CD14-positive monocyte (primary cell): ENCODE data around the gene ARFGAP2. TPM values are rescaled to one million over a fixed set of nuclear protein-coding genes. Genes with fewer than 3 reads are reported as not detected.

Source experiments
- DNase-seq, 3 donors: peaks; one replicate each; pipeline ENCODE4 v3.0.0-alpha.2; 2011 to 2022
- H2AFZ ChIP-seq: 2 replicates; pipeline ENCODE4 v1.6.0; 2012; ENCODE audit warnings: mild to moderate bottlenecking, low read depth, low read length, inconsistent platforms; ENCODE audit not compliant: insufficient read depth, poor library complexity, severe bottlenecking
- H3K27ac ChIP-seq, 2 donors: 1 replicate in 1 of 2; 2 replicates in 1 of 2; pipeline ENCODE4 v1.5.1; 2012 to 2013; ENCODE audit warnings: low read length in 2 of 2, control low read depth in 1 of 2, inconsistent platforms in 1 of 2, low read depth in 1 of 2, mild to moderate bottlenecking in 1 of 2
- H3K27me3 ChIP-seq, 2 donors: one replicate each; pipeline versions ENCODE4 v1.6.0 to v1.6.1; 2011 to 2013; ENCODE audit warnings: low read length in 2 of 2; ENCODE audit not compliant: control insufficient read depth in 2 of 2, insufficient read depth in 2 of 2
- H3K36me3 ChIP-seq, 2 donors: replicated peaks in 1 of 2; 1 replicate in 1 of 2; 2 replicates in 1 of 2; pipeline versions ENCODE4 v1.5.1 to v1.6.1; 2012 to 2013; ENCODE audit warnings: low read length in 2 of 2, control low read depth in 1 of 2, inconsistent platforms in 1 of 2, mild to moderate bottlenecking in 1 of 2; ENCODE audit not compliant: insufficient read depth in 2 of 2, control insufficient read depth in 1 of 2
- H3K4me1 ChIP-seq, 2 donors: 1 replicate in 1 of 2; 2 replicates in 1 of 2; pipeline versions ENCODE4 v1.5.1 to v1.6.1; 2012 to 2013; ENCODE audit warnings: low read length in 2 of 2, control low read depth in 1 of 2, inconsistent platforms in 1 of 2, mild to moderate bottlenecking in 1 of 2, moderate library complexity in 1 of 2; ENCODE audit not compliant: insufficient read depth in 2 of 2, control insufficient read depth in 1 of 2
- H3K4me2 ChIP-seq: replicated peaks from 2 replicates; pipeline ENCODE3; 2012; ENCODE audit warnings: low read length, moderate library complexity, mild to moderate bottlenecking; ENCODE audit not compliant: poor library complexity, severe bottlenecking; ENCODE audit errors: extremely low read depth
- H3K4me3 ChIP-seq, 3 experiments: fragments of 200-600 bp in 1 of 3; sonication (generic) in 1 of 3; replicated peaks in 1 of 3; 1 replicate in 2 of 3; 2 replicates in 1 of 3; pipeline ENCODE4 v1.5.1; 2011 to 2013; ENCODE audit warnings: low read length in 3 of 3, mild to moderate bottlenecking in 3 of 3, control low read depth in 2 of 3, low read depth in 2 of 3, inconsistent platforms in 1 of 3, moderate library complexity in 1 of 3
- H3K79me2 ChIP-seq: 2 replicates; pipeline ENCODE4 v1.6.0; 2012; ENCODE audit warnings: mild to moderate bottlenecking, control low read depth, inconsistent platforms, low read length, moderate library complexity; ENCODE audit not compliant: insufficient read depth
- H3K9ac ChIP-seq: 2 replicates; pipeline ENCODE4 v1.6.0; 2017; ENCODE audit warnings: low read length, mild to moderate bottlenecking; ENCODE audit not compliant: insufficient read depth, poor library complexity, severe bottlenecking
- H3K9me3 ChIP-seq, 2 donors: replicated peaks in 1 of 2; 1 replicate in 1 of 2; 2 replicates in 1 of 2; pipeline versions ENCODE4 v1.5.1 to v1.6.1; 2012 to 2013; ENCODE audit warnings: low read length in 2 of 2, control low read depth in 1 of 2; ENCODE audit not compliant: control insufficient read depth in 1 of 2, insufficient read depth in 1 of 2
- H4K20me1 ChIP-seq: 2 replicates; pipeline ENCODE4 v1.6.0; 2012; ENCODE audit warnings: mild to moderate bottlenecking, low read length, control low read depth, moderate library complexity; ENCODE audit not compliant: insufficient read depth
- H3K27ac Mint-ChIP-seq, 7 donors: one replicate each; pipeline ENCODE4 v1.8.0; 2020; ENCODE audit warnings: mild to moderate bottlenecking in 7 of 7, mixed read lengths in 7 of 7, moderate library complexity in 6 of 7, inconsistent platforms in 2 of 7
- H3K27me3 Mint-ChIP-seq, 3 donors: one replicate each; pipeline ENCODE4 v1.8.0; 2021 to 2022; ENCODE audit warnings: low read depth in 3 of 3, mild to moderate bottlenecking in 3 of 3, mixed read lengths in 3 of 3, moderate library complexity in 3 of 3, inconsistent platforms in 1 of 3
- H3K36me3 Mint-ChIP-seq, 2 donors: one replicate each; pipeline ENCODE4 v1.8.0; 2020; ENCODE audit warnings: mixed read lengths in 2 of 2, inconsistent platforms in 1 of 2, mild to moderate bottlenecking in 1 of 2
- H3K4me1 Mint-ChIP-seq: one replicate; pipeline ENCODE4 v1.8.0; 2020; ENCODE audit warnings: mild to moderate bottlenecking, mixed read lengths
- H3K4me3 Mint-ChIP-seq, 2 donors: one replicate each; pipeline ENCODE4 v1.8.0; 2020; ENCODE audit warnings: mild to moderate bottlenecking in 2 of 2, mixed read lengths in 2 of 2, moderate library complexity in 1 of 2
- H3K9me3 Mint-ChIP-seq, 7 donors: one replicate each; pipeline ENCODE4 v1.8.0; 2020 to 2022; ENCODE audit warnings: mixed read lengths in 7 of 7, mild to moderate bottlenecking in 6 of 7, moderate library complexity in 6 of 7, inconsistent platforms in 2 of 7
- CTCF ChIP-seq: fragments of 200-600 bp; IDR thresholded peaks from one replicate; pipeline ENCODE4 v1.8.0; 2022; ENCODE audit warnings: antibody characterized with exemption, mild to moderate bottlenecking
- WGBS: methylation state at CpG from one replicate; pipeline ENCODE4 v1.1.5; 2013; ENCODE audit warnings: missing lambda C conversion rate; ENCODE audit not compliant: insufficient coverage; 5-methylcytosine and 5-hydroxymethylcytosine counted together
- intact Hi-C, 2 donors: fragments of 100-400 bp; cut with micrococcal nuclease; formaldehyde crosslinking; loops; one replicate each; pipeline versions ENCODE4 v1.15.0 to v1.15.1; 2023
- polyA plus RNA-seq, 3 donors: library from polyadenylated mRNA; depleted of rRNA in 1 of 3; unstranded in 2 of 3; stranded (reverse) in 1 of 3; fragments of 300-500 nt in 2 of 3; fragments of >200 nt in 1 of 3; fragmentation: Illumina TruSeq in 2 of 3; gene quantifications; 1 replicate in 2 of 3; 2 replicates in 1 of 3; pipeline ENCODE4 v1.2.3, GENCODE V29; 2012 to 2021

ARFGAP2 gene
- polyA plus RNA-seq, 3 donors, result 59.7 to 129 (median 61.0) TPM

GRCh38 chr11:47204637-47204989 is 27.9 kb upstream of the ARFGAP2 start:
- Histone ChIP-seq H3K36me3 (no peaks in the 10 kb centered on the region), H3K27me3 (no peaks in the 10 kb centered on the region), H3K9ac (no peak overlapping the region), H3K27ac (no peak overlapping the region), H2AFZ (peak overlapping the region; percentile 12), H3K9me3 (no peaks in the 10 kb centered on the region), H3K4me1 (no peaks in the 10 kb centered on the region), H4K20me1 (no peaks in the 10 kb centered on the region), H3K4me2 (no peak overlapping the region), H3K4me3 (no peak overlapping the region), H3K79me2 (no peaks in the 10 kb centered on the region)
- no peak overlapping the region for H3K4me3 Mint-ChIP-seq
- peaks cover 2 to 21% (median 12%) of the 10 kb centered on the region in 3 donors for H3K27me3 Mint-ChIP-seq
- peak overlapping the region in 1 of 7 donors; percentile 3 for H3K27ac Mint-ChIP-seq
- peaks cover 0 to under 1% (median 0%) of the 10 kb centered on the region in 7 donors for H3K9me3 Mint-ChIP-seq
- DNase-seq, result no peak
- no CpG with 5 or more reads among the region's 2 CpGs for WGBS
- intact Hi-C loops, result no loop called here
- H3K36me3 Mint-ChIP-seq, result no peaks in the 10 kb centered on the region
- TF ChIP-seq CTCF, result no peak
- no peaks in the 10 kb centered on the region for H3K4me1 Mint-ChIP-seq

GRCh38 chr11:47202576-47202975 is 25.9 kb upstream of the ARFGAP2 start:
- Histone ChIP-seq H4K20me1 (no peaks in the 10 kb centered on the region), H3K4me3 (no peak overlapping the region), H3K27ac (no peak overlapping the region), H3K79me2 (no peaks in the 10 kb centered on the region), H3K4me2 (no peak overlapping the region), H3K27me3 (no peaks in the 10 kb centered on the region), H2AFZ (no peak overlapping the region), H3K9ac (no peak overlapping the region), H3K36me3 (no peaks in the 10 kb centered on the region), H3K4me1 (no peaks in the 10 kb centered on the region), H3K9me3 (no peaks in the 10 kb centered on the region)
- Mint-ChIP-seq H3K27me3 (peaks cover 4 to 30% (median 22%) of the 10 kb centered on the region in 3 donors), H3K36me3 (no peaks in the 10 kb centered on the region), H3K4me3 (no peak overlapping the region), H3K9me3 (no peaks in the 10 kb centered on the region), H3K27ac (no peak overlapping the region), H3K4me1 (no peaks in the 10 kb centered on the region)
- WGBS, result 88% methylated on average over 4 of the region's 5 CpGs
- intact Hi-C loops, result no loop called here
- no peak for DNase-seq
- TF ChIP-seq CTCF, result no peak
